Mesenchymal stem cell (in vitro differentiated cells and primary cell): ENCODE measurements around the gene TRAFD1. TPM values are rescaled to one million over a fixed set of nuclear protein-coding genes. Genes with fewer than 3 reads are reported as not detected.
A peak's percentile ranks its signal among the peaks of the same experiment; 100 is the strongest.

Source experiments
- DNase-seq: peaks from one replicate; pipeline ENCODE4 v3.0.0-alpha.2; 2013
- H2AFZ ChIP-seq: one replicate; pipeline ENCODE4 v1.6.1; 2013; ENCODE audit warnings: low read depth, mild to moderate bottlenecking, control low read depth, inconsistent platforms, low read length, moderate library complexity
- H2AK5ac ChIP-seq: 2 replicates; pipeline ENCODE4 v1.6.1; 2013; ENCODE audit warnings: low read length, moderate library complexity, mild to moderate bottlenecking, inconsistent platforms; ENCODE audit not compliant: severe bottlenecking
- H2BK120ac ChIP-seq: one replicate; pipeline ENCODE4 v1.6.1; 2013; ENCODE audit warnings: low read depth, mild to moderate bottlenecking, inconsistent platforms, low read length, moderate library complexity
- H2BK12ac ChIP-seq, 2 experiments: one replicate each; pipeline ENCODE4 v1.6.1; 2013; ENCODE audit warnings: inconsistent platforms in 2 of 2, low read length in 2 of 2, mild to moderate bottlenecking in 2 of 2, moderate library complexity in 2 of 2, control low read depth in 1 of 2
- H2BK15ac ChIP-seq: one replicate; pipeline ENCODE4 v1.6.1; 2013; ENCODE audit warnings: mild to moderate bottlenecking, low read depth, inconsistent platforms; ENCODE audit not compliant: poor library complexity, severe bottlenecking
- H2BK5ac ChIP-seq: 2 replicates; pipeline ENCODE4 v1.6.1; 2013; ENCODE audit warnings: low read depth, mild to moderate bottlenecking, low read length, control low read depth, inconsistent platforms; ENCODE audit not compliant: poor library complexity, severe bottlenecking
- H3K14ac ChIP-seq, 2 experiments: one replicate each; pipeline ENCODE4 v1.6.1; 2013; ENCODE audit warnings: inconsistent platforms in 2 of 2, low read length in 2 of 2, control low read depth in 1 of 2, mild to moderate bottlenecking in 1 of 2, moderate library complexity in 1 of 2
- H3K18ac ChIP-seq, 2 experiments: one replicate each; pipeline ENCODE4 v1.6.1; 2013; ENCODE audit warnings: inconsistent platforms in 2 of 2, low read length in 2 of 2, control low read depth in 1 of 2, low read depth in 1 of 2, mild to moderate bottlenecking in 1 of 2
- H3K23ac ChIP-seq, 2 experiments: one replicate each; pipeline ENCODE4 v1.6.1; 2013; ENCODE audit warnings: inconsistent platforms in 2 of 2, low read length in 2 of 2, mild to moderate bottlenecking in 2 of 2, moderate library complexity in 2 of 2, control low read depth in 1 of 2
- H3K27ac ChIP-seq: 2 replicates; pipeline ENCODE4 v1.5.1; 2013; ENCODE audit warnings: mild to moderate bottlenecking, moderate library complexity, low read length, control low read depth, inconsistent platforms; ENCODE audit not compliant: poor library complexity, severe bottlenecking
- H3K27me3 ChIP-seq, 2 experiments: 2 replicates each; pipeline versions ENCODE4 v1.6.1 to v1.7.0; 2013; ENCODE audit warnings: low read length in 2 of 2, mild to moderate bottlenecking in 2 of 2, moderate library complexity in 2 of 2, control low read depth in 1 of 2, inconsistent platforms in 1 of 2; ENCODE audit not compliant: control insufficient read depth in 1 of 2, insufficient read depth in 1 of 2
- H3K36me3 ChIP-seq, 2 experiments: 2 replicates each; pipeline versions ENCODE4 v1.6.1 to v1.7.0; 2013; ENCODE audit warnings: low read length in 2 of 2, control low read depth in 1 of 2, inconsistent platforms in 1 of 2, low read depth in 1 of 2, mild to moderate bottlenecking in 1 of 2; ENCODE audit not compliant: insufficient read depth in 2 of 2, control insufficient read depth in 1 of 2
- H3K4ac ChIP-seq, 2 experiments: one replicate each; pipeline ENCODE4 v1.6.1; 2013; ENCODE audit warnings: inconsistent platforms in 2 of 2, low read length in 2 of 2, mild to moderate bottlenecking in 2 of 2, moderate library complexity in 2 of 2, control low read depth in 1 of 2, low read depth in 1 of 2
- H3K4me1 ChIP-seq: 2 replicates; pipeline ENCODE4 v1.6.1; 2013; ENCODE audit warnings: low read depth, low read length, control low read depth; ENCODE audit not compliant: control insufficient read depth, insufficient read depth
- H3K4me2 ChIP-seq: 2 replicates; pipeline ENCODE4 v1.6.1; 2013; ENCODE audit warnings: low read length, mild to moderate bottlenecking, inconsistent platforms; ENCODE audit not compliant: poor library complexity, severe bottlenecking
- H3K4me3 ChIP-seq, 2 experiments: 2 replicates each; pipeline versions ENCODE4 v1.5.1 to v1.7.0; 2013; ENCODE audit warnings: low read length in 2 of 2, mild to moderate bottlenecking in 2 of 2, control low read depth in 1 of 2, low read depth in 1 of 2; ENCODE audit not compliant: insufficient read depth in 1 of 2
- H3K79me1 ChIP-seq: replicated peaks from 2 replicates; pipeline ENCODE4 v1.6.1; 2013; ENCODE audit warnings: mild to moderate bottlenecking, control low read depth, low read length, inconsistent platforms; ENCODE audit not compliant: poor library complexity, severe bottlenecking
- H3K9ac ChIP-seq: 2 replicates; pipeline ENCODE4 v1.7.0; 2013; ENCODE audit warnings: mild to moderate bottlenecking, low read length, moderate library complexity
- H3K9me3 ChIP-seq: 2 replicates; pipeline ENCODE4 v1.7.0; 2013; ENCODE audit warnings: mild to moderate bottlenecking, low read length; ENCODE audit not compliant: control insufficient read depth
- H4K8ac ChIP-seq: one replicate; pipeline ENCODE4 v1.6.1; 2013; ENCODE audit warnings: inconsistent platforms, mild to moderate bottlenecking, low read length, moderate library complexity
- H4K91ac ChIP-seq: one replicate; pipeline ENCODE4 v1.6.1; 2013; ENCODE audit warnings: mild to moderate bottlenecking, low read length, inconsistent platforms
- WGBS: methylation state at CpG from one replicate; pipeline ENCODE4 v1.1.7; 2013; ENCODE audit warnings: mixed read lengths; 5-methylcytosine and 5-hydroxymethylcytosine counted together
- small RNA-seq: library from polyadenylated mRNA; stranded (forward); fragments of <200 nt; extraction: miRNeasy Mini kit (QIAGEN cat#:217004); gene quantifications from one replicate; pipeline ENCODE3, GENCODE V24; 2013; ENCODE audit warnings: low read depth

Gene TRAFD1

GRCh38 chr12:112199136-112199535 is 73.8 kb downstream of the TRAFD1 start:
- Histone ChIP-seq H3K9ac (no peak overlapping the region), H3K18ac (no peak overlapping the region), H3K4me2 (no peak overlapping the region), H3K4me3 (no peak overlapping the region), H3K79me1 (no peaks in the 10 kb centered on the region), H3K36me3 (peaks cover 46 to 85% of the 10 kb centered on the region in 2 experiments), H3K4ac (no peak overlapping the region), H3K4me1 (no peaks in the 10 kb centered on the region), H2BK5ac (no peak overlapping the region), H4K8ac (no peak overlapping the region), H3K27ac (no peak overlapping the region), H3K14ac (no peak overlapping the region), H3K9me3 (no peaks in the 10 kb centered on the region), H2BK12ac (no peak overlapping the region), H3K23ac (no peak overlapping the region), H2AFZ (no peak overlapping the region), H2AK5ac (no peak overlapping the region), H3K27me3 (no peaks in the 10 kb centered on the region), H4K91ac (no peak overlapping the region), H2BK15ac (no peak overlapping the region), H2BK120ac (no peak overlapping the region)
- 67% methylated on average over 4 of the region's 4 CpGs for WGBS
- DNase-seq: peak; percentile 46

Small RNA genes lying within 50 kb of the gene (small RNA-seq; reads per million reads assigned to genes)
- gene RF00019: not detected
